OCI-LY1 (cell line): Measurements from ENCODE around the gene C1QL3.

Experiments
- H2AFZ ChIP-seq: fragments of 200-600 bp; sonication (generic), shearing (Covaris generic); 2 replicates; pipeline ENCODE4 v1.6.0; 2014; ENCODE audit warnings: antibody characterized with exemption, mild to moderate bottlenecking, low read length
- H3F3A ChIP-seq: fragments of 200-600 bp; sonication (generic), shearing (Covaris generic); 2 replicates; pipeline ENCODE4 v1.6.0; 2014; ENCODE audit warnings: mild to moderate bottlenecking, antibody characterized with exemption, low read length, moderate library complexity; ENCODE audit not compliant: insufficient read depth
- H3K27ac ChIP-seq: fragments of 200-600 bp; sonication (generic); 2 replicates; pipeline ENCODE4 v1.5.1; 2014; ENCODE audit warnings: low read length, mixed run types, mild to moderate bottlenecking, low read depth; ENCODE audit not compliant: poor library complexity, severe bottlenecking
- H3K27me3 ChIP-seq: fragments of 200-600 bp; sonication (generic); 2 replicates; pipeline ENCODE4 v1.6.0; 2014; ENCODE audit warnings: antibody characterized with exemption, mild to moderate bottlenecking, low read length, moderate library complexity; ENCODE audit not compliant: insufficient read depth
- H3K36me3 ChIP-seq: fragments of 200-600 bp; sonication (generic); 2 replicates; pipeline ENCODE4 v1.6.1; 2014; ENCODE audit warnings: mild to moderate bottlenecking, antibody characterized with exemption, low read length, moderate library complexity, mixed read lengths; ENCODE audit not compliant: insufficient read depth
- H3K4me1 ChIP-seq: fragments of 200-600 bp; sonication (generic); 2 replicates; pipeline ENCODE4 v1.5.1; 2014; ENCODE audit warnings: mild to moderate bottlenecking, low read length, moderate library complexity; ENCODE audit not compliant: insufficient read depth, severe bottlenecking
- H3K4me2 ChIP-seq: fragments of 200-600 bp; sonication (generic), shearing (Covaris generic); 2 replicates; pipeline ENCODE4 v1.6.1; 2014; ENCODE audit warnings: low read length
- H3K4me3 ChIP-seq: fragments of 200-600 bp; sonication (generic); 2 replicates; pipeline ENCODE4 v1.5.1; 2014; ENCODE audit warnings: low read length, low read depth, mild to moderate bottlenecking, mixed read lengths; ENCODE audit not compliant: poor library complexity, severe bottlenecking
- H3K79me2 ChIP-seq: fragments of 200-600 bp; shearing (Covaris generic); 2 replicates; pipeline ENCODE4 v1.6.1; 2016; ENCODE audit warnings: mixed run types, low read length, mixed read lengths; ENCODE audit not compliant: insufficient read depth
- H3K9ac ChIP-seq: fragments of 200-600 bp; sonication (generic), shearing (Covaris generic); 2 replicates; pipeline ENCODE4 v1.6.1; 2014; ENCODE audit warnings: mild to moderate bottlenecking, low read length, mixed read lengths
- H3K9me2 ChIP-seq: fragments of 200-600 bp; sonication (generic), shearing (Covaris generic); 2 replicates; pipeline ENCODE4 v1.6.1; 2014; ENCODE audit warnings: low read depth, mild to moderate bottlenecking, low read length, mixed read lengths
- H3K9me3 ChIP-seq: fragments of 200-600 bp; shearing (Covaris generic); 2 replicates; pipeline ENCODE4 v1.6.1; 2014; ENCODE audit warnings: low read length, mixed read lengths
- H4K20me1 ChIP-seq: fragments of 200-600 bp; sonication (generic), shearing (Covaris generic); 2 replicates; pipeline ENCODE4 v1.6.0; 2016; ENCODE audit warnings: mild to moderate bottlenecking, low read length; ENCODE audit not compliant: insufficient read depth
- EZH2 ChIP-seq: fragments of 200-600 bp; sonication (generic), shearing (Covaris generic); IDR thresholded peaks from 2 replicates; pipeline ENCODE4 v1.8.0; 2017; ENCODE audit warnings: borderline replicate concordance, mixed run types, mild to moderate bottlenecking, antibody characterized with exemption, low read length, moderate library complexity, mixed read lengths
- TF ChIP-seq, protein P1 (sequence below): fragments of 200-600 bp; sonication (generic), shearing (Covaris generic); IDR thresholded peaks from 2 replicates; pipeline ENCODE4 v1.5.1; 2017; ENCODE audit warnings: mild to moderate bottlenecking, antibody characterized with exemption, low read length, moderate library complexity, mixed read lengths

C1QL3 gene

DNA sequence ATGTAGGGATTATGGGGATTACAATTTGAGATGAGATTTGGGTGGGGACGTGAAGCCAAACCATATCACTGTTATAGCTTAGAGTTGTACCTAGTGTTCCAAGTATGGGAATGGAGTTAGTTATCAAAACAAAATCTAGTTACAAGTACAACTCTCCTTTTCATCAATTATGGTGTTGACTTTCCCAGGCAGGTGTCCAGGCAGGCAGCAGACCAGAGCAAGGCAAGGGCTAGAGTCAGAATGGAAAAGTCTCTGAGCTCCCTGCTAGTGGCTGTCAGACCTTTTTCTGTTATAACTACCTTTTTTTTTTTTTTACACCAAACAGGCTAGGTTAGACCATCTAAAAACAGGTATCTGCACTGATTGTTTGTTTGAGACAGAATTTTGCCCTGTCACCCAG, 55.7 kb downstream of the C1QL3 start:
- Histone ChIP-seq H4K20me1 (no peaks in the 10 kb centered on the region), H2AFZ (no peak overlapping the region), H3K79me2 (no peaks in the 10 kb centered on the region), H3K27ac (no peak overlapping the region), H3K36me3 (peaks cover 11% of the 10 kb centered on the region; the same call in 1 of the 2 replicates), H3K4me3 (no peak overlapping the region), H3K4me2 (no peak overlapping the region), H3F3A (no peaks in the 10 kb centered on the region), H3K9me3 (no peaks in the 10 kb centered on the region), H3K27me3 (no peaks in the 10 kb centered on the region), H3K9me2 (no peaks in the 10 kb centered on the region), H3K9ac (no peak overlapping the region), H3K4me1 (no peaks in the 10 kb centered on the region)
- TF ChIP-seq EZH2 = no peak
- TF ChIP-seq, protein P1, sequence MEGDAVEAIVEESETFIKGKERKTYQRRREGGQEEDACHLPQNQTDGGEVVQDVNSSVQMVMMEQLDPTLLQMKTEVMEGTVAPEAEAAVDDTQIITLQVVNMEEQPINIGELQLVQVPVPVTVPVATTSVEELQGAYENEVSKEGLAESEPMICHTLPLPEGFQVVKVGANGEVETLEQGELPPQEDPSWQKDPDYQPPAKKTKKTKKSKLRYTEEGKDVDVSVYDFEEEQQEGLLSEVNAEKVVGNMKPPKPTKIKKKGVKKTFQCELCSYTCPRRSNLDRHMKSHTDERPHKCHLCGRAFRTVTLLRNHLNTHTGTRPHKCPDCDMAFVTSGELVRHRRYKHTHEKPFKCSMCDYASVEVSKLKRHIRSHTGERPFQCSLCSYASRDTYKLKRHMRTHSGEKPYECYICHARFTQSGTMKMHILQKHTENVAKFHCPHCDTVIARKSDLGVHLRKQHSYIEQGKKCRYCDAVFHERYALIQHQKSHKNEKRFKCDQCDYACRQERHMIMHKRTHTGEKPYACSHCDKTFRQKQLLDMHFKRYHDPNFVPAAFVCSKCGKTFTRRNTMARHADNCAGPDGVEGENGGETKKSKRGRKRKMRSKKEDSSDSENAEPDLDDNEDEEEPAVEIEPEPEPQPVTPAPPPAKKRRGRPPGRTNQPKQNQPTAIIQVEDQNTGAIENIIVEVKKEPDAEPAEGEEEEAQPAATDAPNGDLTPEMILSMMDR = no peak
